H54 (cell line): ENCODE measurements around the gene SHMT1.

Experiments
- DNase-seq: peaks from one replicate; pipeline ENCODE4 v3.0.0; 2011; ENCODE audit warnings: low spot score, mixed read lengths; ENCODE audit not compliant: insufficient read length
- FAIRE-seq: peaks from 3 replicates; lab custom pipeline; 2011; peaks lifted over from hg19 to GRCh38; lab: Jason Lieb, UNC
- POLR2A ChIP-seq: IDR thresholded peaks from 2 replicates; pipeline ENCODE4 v1.6.1; 2011; ENCODE audit warnings: low read depth, mild to moderate bottlenecking, low read length

Gene SHMT1

DNA sequence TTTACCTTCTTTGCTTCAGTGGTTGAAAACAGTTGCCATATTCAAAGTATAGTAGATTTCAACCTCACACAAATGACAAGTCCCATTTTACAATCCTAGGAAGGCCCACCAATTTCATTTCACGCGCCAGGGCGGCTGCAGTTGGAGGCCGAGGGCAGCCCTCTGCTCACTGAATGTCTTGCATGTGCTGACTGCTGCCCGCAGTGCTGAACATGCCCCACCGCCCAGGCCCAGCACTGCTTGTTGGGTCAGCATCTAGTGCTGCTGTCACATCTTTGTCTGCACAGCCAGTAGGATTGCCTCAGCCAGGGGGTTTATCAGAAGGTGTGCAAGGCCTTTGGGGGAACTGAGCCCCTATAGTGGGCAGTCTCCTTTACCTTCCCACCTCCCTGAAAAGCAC lies 36.8 kb downstream of the SHMT1 start:
- no peak for FAIRE-seq
- TF ChIP-seq POLR2A, result no peak
- DNase-seq, result no peak

DNA sequence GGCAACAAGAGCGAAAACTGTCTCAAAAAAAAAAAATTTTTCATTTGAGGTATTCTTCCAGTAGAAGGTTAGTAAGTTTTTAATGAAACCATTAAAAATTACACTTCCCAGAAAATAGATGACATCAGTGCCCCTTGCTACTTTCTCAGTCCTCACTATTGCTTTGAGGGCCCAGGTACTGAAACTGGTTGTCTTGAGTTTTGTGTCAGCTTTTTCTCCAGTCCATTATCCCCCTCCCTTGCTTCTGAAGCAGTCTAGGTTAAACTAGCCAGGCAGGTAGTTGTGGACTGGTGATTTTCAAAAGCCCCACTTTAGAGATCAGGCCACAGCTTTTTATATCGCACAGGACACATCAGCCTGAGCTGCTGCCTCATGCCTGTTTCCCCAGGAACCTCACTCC lies 37.3 kb downstream of the SHMT1 start:
- TF ChIP-seq POLR2A, result no peak
- no peak for DNase-seq
- no peak for FAIRE-seq

- DNase-seq (no peak), FAIRE-seq (no peak)
- TF ChIP-seq POLR2A, result no peak
Observed at GRCh38 chr17:18324140-18325050, 39.0 kb downstream of the SHMT1 start.

DNA sequence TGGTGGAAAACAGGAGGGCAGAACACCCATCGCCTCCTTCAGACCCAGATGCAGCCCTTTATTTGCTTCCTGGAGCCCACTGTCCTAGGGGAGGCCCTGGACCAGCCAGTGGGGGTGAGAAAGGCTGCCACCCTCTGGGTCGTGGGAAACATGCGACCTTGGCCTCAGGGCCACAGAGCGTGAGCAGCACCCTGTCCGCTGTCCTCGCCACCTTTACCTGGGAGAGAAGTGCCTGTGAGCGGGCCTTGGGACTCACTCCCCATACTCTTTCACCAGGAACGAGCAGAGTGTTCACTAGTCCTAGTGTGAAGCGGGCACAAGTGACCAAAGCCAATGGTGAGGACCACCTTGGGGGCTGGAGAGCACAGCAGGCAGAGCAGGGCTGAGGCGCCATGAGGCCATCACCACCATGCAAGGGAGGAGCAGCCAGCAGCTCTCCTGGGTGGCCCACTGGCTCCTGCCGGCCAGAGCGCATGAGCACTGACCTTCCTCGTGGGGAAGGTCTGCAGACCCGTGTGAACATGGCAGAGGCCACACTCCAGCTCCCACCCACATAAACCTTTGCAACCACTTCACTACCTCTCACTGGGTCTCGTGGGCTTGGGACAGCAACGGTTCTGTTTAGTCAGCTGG lies 39.7 kb downstream of the SHMT1 start:
- DNase-seq (no peak), FAIRE-seq (no peak)
- TF ChIP-seq POLR2A, result no peak

DNA sequence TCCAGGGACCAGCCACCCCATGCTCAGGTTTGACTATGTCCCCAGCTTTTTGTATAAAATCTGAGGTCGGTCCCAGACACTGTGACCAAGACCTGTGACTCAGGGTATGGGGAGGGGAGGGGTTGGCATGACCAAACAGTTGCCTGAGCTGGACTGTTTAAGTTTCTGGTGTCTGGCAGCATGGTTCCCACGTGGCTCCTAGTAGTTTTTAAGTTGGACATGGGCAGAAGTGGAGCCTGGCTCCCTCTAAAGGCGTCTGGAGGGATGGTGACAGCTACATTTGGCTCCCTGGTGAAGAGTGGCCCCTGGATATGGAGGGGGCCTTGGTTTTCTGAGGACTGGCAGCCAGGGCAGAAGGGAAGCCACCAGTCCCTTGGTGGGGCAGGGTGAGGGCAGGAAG lies 40.3 kb downstream of the SHMT1 start:
- no peak for DNase-seq
- no peak for FAIRE-seq
- TF ChIP-seq POLR2A, result no peak

GRCh38 chr17:18322522-18322921 lies 40.8 kb downstream of the SHMT1 start:
- no peak for DNase-seq
- TF ChIP-seq POLR2A, result no peak
- no peak for FAIRE-seq

DNA sequence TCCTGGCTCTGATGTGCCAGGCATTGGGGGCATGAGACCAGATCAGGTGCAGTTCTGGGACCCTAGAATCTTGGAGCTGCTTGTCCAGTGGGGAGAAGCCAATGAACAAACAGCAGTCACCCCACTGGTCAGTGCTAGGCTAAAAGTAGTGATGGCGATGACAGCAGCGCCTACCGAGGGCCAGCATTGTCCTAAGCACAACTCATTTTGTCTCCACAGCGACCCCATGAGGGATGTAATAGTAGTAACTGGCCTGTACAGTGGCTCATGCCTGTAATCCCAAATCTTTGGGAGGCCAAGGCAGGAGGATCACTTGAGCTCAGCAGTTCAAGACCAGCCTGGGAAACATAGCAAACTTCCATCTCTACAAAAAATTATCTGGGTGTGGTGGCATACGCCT lies 42.0 kb downstream of the SHMT1 start:
- DNase-seq, result no peak

DNA sequence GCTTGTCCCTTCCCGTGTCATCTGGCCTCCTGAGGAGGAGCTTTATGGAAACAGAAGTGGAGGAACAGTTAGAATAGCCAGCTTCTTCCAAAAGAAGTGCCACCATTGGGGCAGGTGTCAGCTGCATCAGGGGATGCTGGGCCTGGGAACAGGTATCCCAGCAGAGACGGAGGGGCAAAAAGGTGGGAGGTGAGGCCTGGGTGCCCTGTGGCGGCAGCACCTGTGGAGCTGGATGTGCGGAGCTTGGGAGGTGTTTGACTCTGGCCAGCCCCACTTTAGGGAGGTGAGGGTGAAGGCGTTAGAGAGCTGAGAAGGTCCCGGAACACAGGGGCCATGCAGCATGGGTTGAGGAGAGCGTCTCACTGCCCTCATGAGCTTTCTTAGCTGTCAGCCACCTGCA lies 43.0 kb downstream of the SHMT1 start:
- no peak for TF ChIP-seq POLR2A
- no peak for FAIRE-seq
- DNase-seq, result no peak

More for the DNA sequence above, 42.0 kb downstream of the SHMT1 start:
- no peak for FAIRE-seq
- TF ChIP-seq POLR2A, result no peak

DNA sequence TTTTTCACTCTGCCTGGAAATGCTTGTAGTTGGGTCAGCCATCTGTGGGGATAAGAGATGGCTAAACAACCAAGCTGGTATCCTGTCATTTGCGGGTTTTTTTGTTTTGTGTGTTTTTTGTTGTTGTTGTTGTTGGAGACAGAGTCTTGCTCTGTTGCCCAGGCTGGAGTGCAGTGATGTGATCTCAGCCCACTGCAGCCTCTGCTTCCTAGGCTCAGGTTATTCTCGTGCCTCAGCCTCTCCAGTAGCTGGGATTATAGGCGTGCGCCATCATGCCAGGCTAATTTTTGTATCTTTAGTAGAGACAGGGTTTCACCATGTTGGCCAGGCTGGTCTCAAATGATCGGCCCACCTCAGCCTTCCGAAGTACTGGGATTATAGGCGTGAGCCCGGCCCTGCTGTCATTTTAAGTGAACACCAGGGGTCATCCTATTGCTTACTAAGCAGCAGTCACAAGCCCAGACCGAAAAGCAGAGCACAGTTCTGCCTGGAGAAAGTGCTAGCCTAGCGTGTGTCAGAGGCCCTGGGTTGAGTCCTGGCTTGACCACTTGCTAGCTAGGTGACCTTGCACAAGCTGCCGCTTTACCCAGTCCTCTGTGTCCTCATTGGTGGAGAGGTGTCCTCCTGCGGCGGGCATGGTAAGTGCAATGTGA lies 43.6 kb downstream of the SHMT1 start:
- DNase-seq (no peak), FAIRE-seq (no peak)
- no peak for TF ChIP-seq POLR2A

GRCh38 chr17:18318771-18319450 lies 44.4 kb downstream of the SHMT1 start:
- no peak for FAIRE-seq
- DNase-seq, result no peak
- no peak for TF ChIP-seq POLR2A

GRCh38 chr17:18318117-18318516 lies 45.2 kb downstream of the SHMT1 start:
- DNase-seq, result no peak
- TF ChIP-seq POLR2A, result no peak
- no peak for FAIRE-seq

DNA sequence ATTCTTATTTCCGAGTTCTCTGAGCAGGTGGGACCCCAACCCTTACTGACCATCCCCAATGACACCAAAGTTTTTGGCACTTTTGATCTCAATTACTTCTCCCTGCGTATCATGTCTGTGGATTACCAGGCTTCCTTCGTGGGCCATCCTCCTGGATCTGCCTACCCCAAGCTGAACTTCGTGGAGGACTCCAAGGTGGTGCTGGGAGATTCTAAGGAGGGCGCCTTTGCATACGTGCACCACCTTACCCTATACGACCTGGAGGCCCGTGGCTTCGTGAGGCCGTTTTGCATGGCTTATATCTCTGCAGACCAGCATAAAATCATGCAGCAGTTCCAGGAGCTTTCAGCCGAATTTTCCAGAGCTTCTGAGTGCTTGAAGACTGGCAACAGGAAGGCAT lies 47.4 kb downstream of the SHMT1 start:
- no peak for FAIRE-seq
- DNase-seq, result no peak
- no peak for TF ChIP-seq POLR2A

GRCh38 chr17:18315562-18315922 lies 47.8 kb downstream of the SHMT1 start:
- DNase-seq (no peak), FAIRE-seq (no peak)
- no peak for TF ChIP-seq POLR2A

- no peak for FAIRE-seq
- peak; percentile 97 for TF ChIP-seq POLR2A
- peak; percentile 99 for DNase-seq
Observed at GRCh38 chr17:18314731-18315561, 48.4 kb downstream of the SHMT1 start, which contains the start of the genes SMCR8 and TOP3A. Gene SMCR8 (plus strand): TSS chr17:18315293. CDS start chr17:18315790, 497 bp downstream. Gene TOP3A (minus strand): TSS chr17:18314994. CDS start chr17:18314778, 216 bp downstream.
